A549 (cell line): ENCODE measurements around the gene C10orf90.

Experiments
- CTCF ChIP-seq: fragments of >200 bp; sonication (Bioruptor Twin); formaldehyde crosslinking; IDR thresholded peaks from 3 replicates; pipeline ENCODE4 v1.5.1; 2016
- ELK1 ChIP-seq: fragments of 150-350 bp; IDR thresholded peaks from 2 replicates; pipeline ENCODE4 v1.6.1; 2014; ENCODE audit warnings: low read depth, mild to moderate bottlenecking, low read length
- EP300 ChIP-seq, 2 experiments: fragments of >200 bp; sonication (Bioruptor Twin); formaldehyde crosslinking; IDR thresholded peaks; 2 replicates in 1 of 2; 3 replicates in 1 of 2; pipeline ENCODE4 v1.6.1; 2016 to 2017
- GATA3 ChIP-seq: IDR thresholded peaks from 2 replicates; pipeline ENCODE4 v1.6.1; 2012; ENCODE audit warnings: borderline replicate concordance
- KDM1A ChIP-seq: fragments of 200-600 bp; sonication (generic); IDR thresholded peaks from 2 replicates; pipeline ENCODE4 v1.6.1; 2016; ENCODE audit warnings: low read depth, mild to moderate bottlenecking
- MAX ChIP-seq: IDR thresholded peaks from 2 replicates; pipeline ENCODE4 v1.6.1; 2012
- PHF8 ChIP-seq: fragments of 200-600 bp; sonication (generic); IDR thresholded peaks from 2 replicates; pipeline ENCODE4 v1.6.1; 2016; ENCODE audit warnings: low read depth, mild to moderate bottlenecking, antibody characterized with exemption, moderate library complexity, borderline replicate concordance
- POLR2A ChIP-seq: IDR thresholded peaks from 2 replicates; pipeline ENCODE4 v1.6.1; 2012; ENCODE audit warnings: mild to moderate bottlenecking, low read length
- RAD21 ChIP-seq, 2 experiments: fragments of >200 bp in 1 of 2; sonication (Bioruptor Twin) in 1 of 2; formaldehyde crosslinking in 1 of 2; IDR thresholded peaks in 1 of 2; conservative IDR thresholded peaks in 1 of 2; 2 replicates in 1 of 2; 3 replicates in 1 of 2; pipeline ENCODE4 v1.6.1; 2012 to 2018; ENCODE audit warnings: inconsistent platforms in 1 of 2
- SMC3 ChIP-seq: fragments of >200 bp; sonication (Bioruptor Twin); formaldehyde crosslinking; IDR thresholded peaks from 3 replicates; pipeline ENCODE4 v1.6.1; 2018; ENCODE audit warnings: inconsistent platforms
- SREBF2 ChIP-seq: fragments of 450-650 bp; IDR thresholded peaks from 2 replicates; pipeline ENCODE4 v1.6.1; 2014; ENCODE audit warnings: mild to moderate bottlenecking, moderate library complexity
- USF2 ChIP-seq: fragments of 450-650 bp; IDR thresholded peaks from 2 replicates; pipeline ENCODE4 v1.6.1; 2014; ENCODE audit warnings: antibody characterized with exemption
- ZNF302 ChIP-seq: fragments of 250-450 bp; sonication (Bioruptor Pico); IDR thresholded peaks from 2 replicates; pipeline ENCODE4 v1.9.0; 2021; ENCODE audit warnings: inconsistent platforms, mild to moderate bottlenecking, moderate library complexity
- TF ChIP-seq, protein P1 (sequence below): fragments of >200 bp; sonication (Bioruptor Twin); formaldehyde crosslinking; IDR thresholded peaks from 3 replicates; pipeline ENCODE4 v1.6.1; 2016

GRCh38 chr10:126549344-126549743 is 121.1 kb downstream of the C10orf90 start:
- no peak for TF ChIP-seq POLR2A
- no peak for TF ChIP-seq SREBF2
- TF ChIP-seq CTCF = no peak
- no peak for TF ChIP-seq ZNF302
- TF ChIP-seq GATA3 = no peak
- TF ChIP-seq KDM1A = no peak
- no peak for TF ChIP-seq RAD21 (conservative IDR thresholded peaks at IDR 0.05 in 1 of 2, IDR thresholded peaks at IDR 0.05 in 1 of 2)
- no peak for TF ChIP-seq USF2
- TF ChIP-seq, protein P1, sequence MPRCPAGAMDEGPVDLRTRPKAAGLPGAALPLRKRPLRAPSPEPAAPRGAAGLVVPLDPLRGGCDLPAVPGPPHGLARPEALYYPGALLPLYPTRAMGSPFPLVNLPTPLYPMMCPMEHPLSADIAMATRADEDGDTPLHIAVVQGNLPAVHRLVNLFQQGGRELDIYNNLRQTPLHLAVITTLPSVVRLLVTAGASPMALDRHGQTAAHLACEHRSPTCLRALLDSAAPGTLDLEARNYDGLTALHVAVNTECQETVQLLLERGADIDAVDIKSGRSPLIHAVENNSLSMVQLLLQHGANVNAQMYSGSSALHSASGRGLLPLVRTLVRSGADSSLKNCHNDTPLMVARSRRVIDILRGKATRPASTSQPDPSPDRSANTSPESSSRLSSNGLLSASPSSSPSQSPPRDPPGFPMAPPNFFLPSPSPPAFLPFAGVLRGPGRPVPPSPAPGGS = no peak
- no peak for TF ChIP-seq SMC3
- TF ChIP-seq ELK1 = no peak
- no peak for TF ChIP-seq PHF8
- no peak for TF ChIP-seq EP300 (IDR thresholded peaks at IDR 0.05)
- no peak for TF ChIP-seq MAX
